ENCODE measurements around the gene PCDHGA12.

DNA sequence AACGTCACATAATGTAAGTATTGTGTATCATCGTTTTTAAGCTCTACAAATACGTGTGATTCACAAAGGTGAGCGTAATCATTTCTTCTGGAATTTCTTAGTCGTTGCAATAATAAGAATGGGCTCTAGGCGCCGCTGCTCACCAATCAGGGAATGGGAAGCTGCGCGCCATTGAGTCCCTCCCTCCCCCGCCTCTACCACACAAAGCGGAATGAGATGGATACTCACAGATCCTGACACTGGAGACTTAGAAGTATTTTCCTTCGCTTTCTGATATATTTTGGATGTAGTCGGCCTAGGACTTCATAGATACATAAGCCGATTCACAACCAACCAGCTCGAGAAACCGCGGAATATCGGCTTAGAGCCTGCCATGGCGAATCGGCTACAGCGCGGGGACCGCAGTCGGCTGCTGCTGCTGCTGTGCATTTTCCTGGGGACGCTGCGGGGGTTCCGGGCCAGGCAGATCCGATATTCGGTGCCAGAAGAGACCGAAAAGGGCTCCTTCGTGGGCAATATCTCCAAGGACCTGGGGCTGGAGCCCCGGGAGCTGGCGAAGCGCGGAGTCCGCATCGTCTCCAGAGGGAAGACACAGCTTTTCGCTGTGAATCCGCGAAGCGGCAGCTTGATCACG, 9.3 kb upstream of the PCDHGA12 start, which contains the start of gene PCDHGA11:
- TF ChIP-seq EZH2 (IDR thresholded peaks at IDR 0.05) (no peak), POLR2AphosphoS5 (IDR thresholded peaks at IDR 0.05; ENCODE audit: borderline replicate concordance, low read depth, low read length) (no peak)
